Stomach (tissue), 4 donors: ENCODE data around the gene CBLB.

Source experiments
- POLR2A ChIP-seq, 4 donors: fragments of 450-650 bp; IDR thresholded peaks; one replicate each; pipeline ENCODE4 v1.6.1; 2016; ENCODE audit warnings: antibody characterized with exemption in 4 of 4, control low read depth in 2 of 4, mild to moderate bottlenecking in 1 of 4, moderate library complexity in 1 of 4
- TF ChIP-seq, protein P1 (sequence below), 7 experiments: fragments of 450-650 bp in 4 of 7; fragments of 200-600 bp in 3 of 7; sonication (generic) in 3 of 7; IDR thresholded peaks; one replicate each; pipeline ENCODE4 v1.5.1; 2016 to 2019; ENCODE audit warnings: antibody characterized with exemption in 7 of 7, control low read depth in 2 of 7, mild to moderate bottlenecking in 1 of 7

DNA sequence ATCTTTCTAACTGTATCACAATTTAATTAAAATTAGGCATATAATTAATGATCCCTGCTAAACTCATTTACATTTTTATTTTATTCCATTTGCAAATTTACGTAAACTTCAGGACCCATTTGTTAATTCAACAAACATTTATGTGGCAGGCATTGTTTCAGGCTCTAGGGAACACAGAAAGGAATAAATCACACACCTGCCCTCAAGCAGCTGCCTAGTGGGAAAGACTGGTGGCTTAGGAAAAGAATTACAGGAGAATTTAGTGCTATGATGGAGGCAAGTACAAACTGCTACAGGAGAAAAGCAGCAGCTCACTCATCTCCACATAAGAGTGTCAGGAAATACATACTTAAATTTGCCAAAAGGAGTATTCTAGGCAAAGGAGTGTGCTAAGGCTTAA, 11.2 kb downstream of the CBLB start:
- TF ChIP-seq, protein P1, sequence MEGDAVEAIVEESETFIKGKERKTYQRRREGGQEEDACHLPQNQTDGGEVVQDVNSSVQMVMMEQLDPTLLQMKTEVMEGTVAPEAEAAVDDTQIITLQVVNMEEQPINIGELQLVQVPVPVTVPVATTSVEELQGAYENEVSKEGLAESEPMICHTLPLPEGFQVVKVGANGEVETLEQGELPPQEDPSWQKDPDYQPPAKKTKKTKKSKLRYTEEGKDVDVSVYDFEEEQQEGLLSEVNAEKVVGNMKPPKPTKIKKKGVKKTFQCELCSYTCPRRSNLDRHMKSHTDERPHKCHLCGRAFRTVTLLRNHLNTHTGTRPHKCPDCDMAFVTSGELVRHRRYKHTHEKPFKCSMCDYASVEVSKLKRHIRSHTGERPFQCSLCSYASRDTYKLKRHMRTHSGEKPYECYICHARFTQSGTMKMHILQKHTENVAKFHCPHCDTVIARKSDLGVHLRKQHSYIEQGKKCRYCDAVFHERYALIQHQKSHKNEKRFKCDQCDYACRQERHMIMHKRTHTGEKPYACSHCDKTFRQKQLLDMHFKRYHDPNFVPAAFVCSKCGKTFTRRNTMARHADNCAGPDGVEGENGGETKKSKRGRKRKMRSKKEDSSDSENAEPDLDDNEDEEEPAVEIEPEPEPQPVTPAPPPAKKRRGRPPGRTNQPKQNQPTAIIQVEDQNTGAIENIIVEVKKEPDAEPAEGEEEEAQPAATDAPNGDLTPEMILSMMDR (IDR thresholded peaks at IDR 0.05), result no peak
- no peak for TF ChIP-seq POLR2A (IDR thresholded peaks at IDR 0.05)
